DLD1 (cell line): ENCODE measurements around the gene KCNG2.
"Not testable (repeated sequence)": the region's sequence is repeated elsewhere in the genome, so short reads cannot be mapped to it uniquely, and the experiment has no call there.

Source experiments
- in situ Hi-C: cut with HindIII; loops from 2 replicates; pipeline ENCODE4 v1.10.0; 2017; ENCODE audit warnings: low sequenced_read_pairs

Gene KCNG2

GRCh38 chr18:79868168-79868784 lies 70.5 kb downstream of the KCNG2 start:
- in situ Hi-C loops = no loop called here

GRCh38 chr18:79868811-79869541 lies 71.2 kb downstream of the KCNG2 start:
- in situ Hi-C loops = no loop called here

GRCh38 chr18:79869591-79870300 lies 72.0 kb downstream of the KCNG2 start:
- in situ Hi-C loops = no loop called here

- in situ Hi-C loops = no loop called here
Measured at GRCh38 chr18:79870301-79871025, 72.7 kb downstream of the KCNG2 start.

- in situ Hi-C loops = no loop called here
Measured at GRCh38 chr18:79871026-79871390, 73.3 kb downstream of the KCNG2 start.

GRCh38 chr18:79871481-79872091 lies 73.8 kb downstream of the KCNG2 start:
- in situ Hi-C loops = no loop called here

GRCh38 chr18:79872527-79873444 lies 75.0 kb downstream of the KCNG2 start:
- in situ Hi-C loops = no loop called here

- in situ Hi-C loops = no loop called here
Measured at GRCh38 chr18:79873449-79874110, 75.8 kb downstream of the KCNG2 start.

- in situ Hi-C loops = no loop called here
Measured at GRCh38 chr18:79874553-79875530, 77.1 kb downstream of the KCNG2 start.

- in situ Hi-C loops = no loop called here
Measured at GRCh38 chr18:79875531-79875919, 77.8 kb downstream of the KCNG2 start.

GRCh38 chr18:79875931-79876461 lies 78.3 kb downstream of the KCNG2 start:
- in situ Hi-C loops = no loop called here

GRCh38 chr18:79876497-79876896 lies 78.8 kb downstream of the KCNG2 start:
- in situ Hi-C loops = no loop called here

- in situ Hi-C loops = no loop called here
Measured at GRCh38 chr18:79877163-79878091, 79.7 kb downstream of the KCNG2 start.

GRCh38 chr18:79878246-79878645 lies 80.5 kb downstream of the KCNG2 start:
- in situ Hi-C loops = not testable (repeated sequence)

- in situ Hi-C loops = no loop called here
Measured at GRCh38 chr18:79878741-79879378, 81.1 kb downstream of the KCNG2 start.

GRCh38 chr18:79879566-79879965 lies 81.8 kb downstream of the KCNG2 start:
- in situ Hi-C loops = no loop called here
